NB4 (cell line): ENCODE results near the gene FBXW10.
"Not testable (repeated sequence)": the region's sequence is repeated elsewhere in the genome, so short reads cannot be mapped to it uniquely, and the experiment has no call there.

Experiments
- MAX ChIP-seq: IDR thresholded peaks from 2 replicates; pipeline ENCODE4 v1.6.1; 2011; ENCODE audit warnings: low read depth, low read length
- MYC ChIP-seq: IDR thresholded peaks from 2 replicates; pipeline ENCODE4 v1.6.1; 2011; ENCODE audit warnings: low read depth, low read length
- POLR2A ChIP-seq: IDR thresholded peaks from 2 replicates; pipeline ENCODE4 v1.6.1; 2011; ENCODE audit warnings: mild to moderate bottlenecking; ENCODE audit not compliant: insufficient read length; ENCODE audit errors: extremely low read depth
- TF ChIP-seq, protein P1 (sequence below): IDR thresholded peaks from one replicate; pipeline ENCODE4 v1.5.1; 2012; ENCODE audit warnings: low read depth, low read length

GRCh38 chr17:18732438-18732837 is 11.4 kb upstream of the FBXW10 start:
- TF ChIP-seq, protein P1, sequence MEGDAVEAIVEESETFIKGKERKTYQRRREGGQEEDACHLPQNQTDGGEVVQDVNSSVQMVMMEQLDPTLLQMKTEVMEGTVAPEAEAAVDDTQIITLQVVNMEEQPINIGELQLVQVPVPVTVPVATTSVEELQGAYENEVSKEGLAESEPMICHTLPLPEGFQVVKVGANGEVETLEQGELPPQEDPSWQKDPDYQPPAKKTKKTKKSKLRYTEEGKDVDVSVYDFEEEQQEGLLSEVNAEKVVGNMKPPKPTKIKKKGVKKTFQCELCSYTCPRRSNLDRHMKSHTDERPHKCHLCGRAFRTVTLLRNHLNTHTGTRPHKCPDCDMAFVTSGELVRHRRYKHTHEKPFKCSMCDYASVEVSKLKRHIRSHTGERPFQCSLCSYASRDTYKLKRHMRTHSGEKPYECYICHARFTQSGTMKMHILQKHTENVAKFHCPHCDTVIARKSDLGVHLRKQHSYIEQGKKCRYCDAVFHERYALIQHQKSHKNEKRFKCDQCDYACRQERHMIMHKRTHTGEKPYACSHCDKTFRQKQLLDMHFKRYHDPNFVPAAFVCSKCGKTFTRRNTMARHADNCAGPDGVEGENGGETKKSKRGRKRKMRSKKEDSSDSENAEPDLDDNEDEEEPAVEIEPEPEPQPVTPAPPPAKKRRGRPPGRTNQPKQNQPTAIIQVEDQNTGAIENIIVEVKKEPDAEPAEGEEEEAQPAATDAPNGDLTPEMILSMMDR: not testable (repeated sequence)
- not testable (repeated sequence) for TF ChIP-seq MYC, POLR2A, MAX
